ENCODE data around the gene PRADC1. TPM values are rescaled to one million over a fixed set of nuclear protein-coding genes. Genes with fewer than 3 reads are reported as not detected.

PRADC1 gene
- total and polyA plus RNA-seq, 2 donors (not counting 1 experiment from before 2014, with no cell fraction given): 11.7 to 12.3 TPM

GRCh38 chr2:73253901-73254300 lies 20.9 kb upstream of the PRADC1 start:
- Histone ChIP-seq H3K79me2 (ENCODE audit: control insufficient read depth, insufficient read depth, low read length) (no peaks in the 10 kb centered on the region), H3K9me3 (ENCODE audit: control insufficient read depth, insufficient read depth, low read depth, low read length) (no peaks in the 10 kb centered on the region), H3K4me3 (replicated peaks in 1 of 4; ENCODE audit: control extremely low read depth in 1 of 4, insufficient read depth in 1 of 4, low read depth in 3 of 4, low read length in 4 of 4) (no peak overlapping the region), H2AFZ (ENCODE audit: low read length) (no peak overlapping the region), H3K4me2 (ENCODE audit: extremely low read depth, insufficient read depth, low read length) (no peak overlapping the region), H3K27me3 (ENCODE audit: control insufficient read depth, insufficient read depth, low read length) (no peaks in the 10 kb centered on the region), H3K36me3 (ENCODE audit: control insufficient read depth, insufficient read depth, low read length) (peaks cover 20% of the 10 kb centered on the region), H4K20me1 (ENCODE audit: control insufficient read depth, extremely low read depth, insufficient read depth, low read length) (no peaks in the 10 kb centered on the region), H3K27ac (ENCODE audit: insufficient read depth, low read length) (no peak overlapping the region), H3K4me1 (ENCODE audit: control insufficient read depth, extremely low read depth, insufficient read depth, low read length) (no peaks in the 10 kb centered on the region), H3K9ac (ENCODE audit: insufficient read depth, low read length) (no peak overlapping the region)
- no peak for DNase-seq (ENCODE audit: low read depth in 2 of 2)
- no peak for TF ChIP-seq CTCF (conservative IDR thresholded peaks at IDR 0.05 in 1 of 2, IDR thresholded peaks at IDR 0.05 in 1 of 2; ENCODE audit: low read depth in 1 of 2, low read length in 2 of 2)
- no peak for TF ChIP-seq EZH2 (IDR thresholded peaks at IDR 0.05; ENCODE audit: low read length, missing control alignments)

- Histone ChIP-seq H3K9ac (ENCODE audit: insufficient read depth, low read length) (no peak overlapping the region), H3K79me2 (ENCODE audit: control insufficient read depth, insufficient read depth, low read length) (no peaks in the 10 kb centered on the region), H3K36me3 (ENCODE audit: control insufficient read depth, insufficient read depth, low read length) (peaks cover 22% of the 10 kb centered on the region), H3K27me3 (ENCODE audit: control insufficient read depth, insufficient read depth, low read length) (no peaks in the 10 kb centered on the region), H3K4me1 (ENCODE audit: control insufficient read depth, extremely low read depth, insufficient read depth, low read length) (no peaks in the 10 kb centered on the region), H3K4me3 (replicated peaks in 1 of 4; ENCODE audit: control extremely low read depth in 1 of 4, insufficient read depth in 1 of 4, low read depth in 3 of 4, low read length in 4 of 4) (no peak overlapping the region), H3K4me2 (ENCODE audit: extremely low read depth, insufficient read depth, low read length) (no peak overlapping the region), H3K27ac (ENCODE audit: insufficient read depth, low read length) (no peak overlapping the region), H4K20me1 (ENCODE audit: control insufficient read depth, extremely low read depth, insufficient read depth, low read length) (no peaks in the 10 kb centered on the region), H2AFZ (ENCODE audit: low read length) (no peak overlapping the region), H3K9me3 (ENCODE audit: control insufficient read depth, insufficient read depth, low read depth, low read length) (no peaks in the 10 kb centered on the region)
- no peak for DNase-seq (ENCODE audit: low read depth in 2 of 2)
- TF ChIP-seq EZH2 (IDR thresholded peaks at IDR 0.05; ENCODE audit: low read length, missing control alignments): no peak
- no peak for TF ChIP-seq CTCF (conservative IDR thresholded peaks at IDR 0.05 in 1 of 2, IDR thresholded peaks at IDR 0.05 in 1 of 2; ENCODE audit: low read depth in 1 of 2, low read length in 2 of 2)
Observed at GRCh38 chr2:73253400-73253799, 20.4 kb upstream of the PRADC1 start.

- H3K36me3 ChIP-seq (ENCODE audit: control insufficient read depth, insufficient read depth, low read length): peaks cover 26% of the 10 kb centered on the region
- no peak for DNase-seq (ENCODE audit: low read depth in 2 of 2)
Observed at GRCh38 chr2:73252238-73253027, 19.4 kb upstream of the PRADC1 start.

More at GRCh38 chr2:73252238-73253027, 19.4 kb upstream of the PRADC1 start:
- Histone ChIP-seq H3K4me1 (ENCODE audit: control insufficient read depth, extremely low read depth, insufficient read depth, low read length) (no peaks in the 10 kb centered on the region), H4K20me1 (ENCODE audit: control insufficient read depth, extremely low read depth, insufficient read depth, low read length) (no peaks in the 10 kb centered on the region), H3K9ac (ENCODE audit: insufficient read depth, low read length) (no peak overlapping the region), H3K79me2 (ENCODE audit: control insufficient read depth, insufficient read depth, low read length) (no peaks in the 10 kb centered on the region), H3K4me2 (ENCODE audit: extremely low read depth, insufficient read depth, low read length) (no peak overlapping the region), H3K9me3 (ENCODE audit: control insufficient read depth, insufficient read depth, low read depth, low read length) (no peaks in the 10 kb centered on the region), H3K27ac (ENCODE audit: insufficient read depth, low read length) (no peak overlapping the region), H3K27me3 (ENCODE audit: control insufficient read depth, insufficient read depth, low read length) (no peaks in the 10 kb centered on the region), H3K4me3 (replicated peaks in 1 of 4; ENCODE audit: control extremely low read depth in 1 of 4, insufficient read depth in 1 of 4, low read depth in 3 of 4, low read length in 4 of 4) (no peak overlapping the region), H2AFZ (ENCODE audit: low read length) (no peak overlapping the region)
- TF ChIP-seq EZH2 (IDR thresholded peaks at IDR 0.05; ENCODE audit: low read length, missing control alignments) (no peak), CTCF (conservative IDR thresholded peaks at IDR 0.05 in 1 of 2, IDR thresholded peaks at IDR 0.05 in 1 of 2; ENCODE audit: low read depth in 1 of 2, low read length in 2 of 2) (no peak)

Measured in fibroblast of lung (primary cell).